H1 (cell line): ENCODE data around the gene ARL6IP5. TPM values are rescaled to one million over a fixed set of nuclear protein-coding genes. Genes with fewer than 3 reads are reported as not detected.

ENCODE experiments used
- BACH1 ChIP-seq: IDR thresholded peaks from 2 replicates; pipeline ENCODE4 v1.6.1; 2012; ENCODE audit warnings: low read length, improper control_type of control experiment
- BCL11A ChIP-seq, 2 experiments: IDR thresholded peaks; one replicate each; pipeline ENCODE4 v1.6.1; 2011; ENCODE audit warnings: low read depth in 2 of 2, low read length in 2 of 2, mild to moderate bottlenecking in 2 of 2
- RAD21 ChIP-seq, 2 experiments: IDR thresholded peaks in 1 of 2; conservative IDR thresholded peaks in 1 of 2; 2 replicates each; pipeline ENCODE4 v1.6.1; 2011; ENCODE audit warnings: low read depth in 2 of 2, low read length in 2 of 2, improper control_type of control experiment in 1 of 2, inconsistent platforms in 1 of 2, mild to moderate bottlenecking in 1 of 2, moderate library complexity in 1 of 2
- RBBP5 ChIP-seq: IDR thresholded peaks from 2 replicates; pipeline ENCODE4 v1.7.1; 2012; ENCODE audit warnings: low read depth, mild to moderate bottlenecking, inconsistent platforms, low read length, moderate library complexity, borderline replicate concordance
- TAF7 ChIP-seq: optimal IDR thresholded peaks from 2 replicates; pipeline ENCODE3; 2011; ENCODE audit warnings: low read depth, mild to moderate bottlenecking, inconsistent platforms, low read length, moderate library complexity, borderline replicate concordance
- polyA plus RNA-seq, 7 experiments: library from polyadenylated mRNA; depleted of rRNA in 3 of 7; stranded (reverse) in 5 of 7; unstranded in 2 of 7; fragments of >200 nt in 5 of 7; fragments of 200-250 nt in 2 of 7; gene quantifications; 1 replicate in 5 of 7; 2 replicates in 1 of 7; 4 replicates in 1 of 7; pipeline versions ENCODE4 v1.2.1 to v1.2.3, GENCODE V29; 2011 to 2013; ENCODE audit warnings: missing spikeins in 2 of 7, mixed read lengths in 2 of 7
- total RNA-seq: library from RNA; stranded (reverse); fragmentation: NEBNext Ultra II Directional; extraction: Animal tissue kit (Norgen Biotek cat#: 25700); gene quantifications from 2 replicates; pipeline ENCODE4 v1.2.1, GENCODE V29; 2021

The ARL6IP5 gene
- total and polyA plus RNA-seq, 2 of the 8 experiments (the other 6 are each of a cell fraction or from before 2014, with no cell fraction given): 24.9 to 30.1 TPM

DNA sequence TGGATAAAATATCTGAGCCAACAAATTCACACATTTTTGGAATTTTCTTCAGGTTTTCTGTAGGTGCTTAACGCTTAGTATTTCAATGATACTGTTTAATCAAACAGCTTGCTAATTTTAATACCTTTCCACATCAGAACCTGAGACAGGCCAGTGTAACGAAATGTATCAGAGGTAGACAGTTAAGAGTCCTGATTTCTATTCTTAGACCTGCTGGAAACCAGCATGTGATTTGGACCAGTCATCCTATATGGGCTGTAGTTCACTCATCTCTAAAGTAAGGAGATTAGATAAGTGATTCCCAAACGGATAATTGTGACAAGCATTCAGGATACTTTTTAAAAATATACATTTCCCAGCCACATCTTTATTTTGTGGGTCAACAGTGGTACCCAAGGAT is 18.4 kb downstream of the ARL6IP5 start (continued):
- no peak for TF ChIP-seq RAD21 (IDR thresholded peaks at IDR 0.05 in 1 of 2, conservative IDR thresholded peaks at IDR 0.05 in 1 of 2; ENCODE audit: low read depth in 2 of 2, low read length in 2 of 2)
- TF ChIP-seq TAF7: no peak
- no peak for TF ChIP-seq BACH1
- TF ChIP-seq BCL11A (IDR thresholded peaks at IDR 0.05; ENCODE audit: low read depth in 2 of 2, low read length in 2 of 2): no peak
- no peak for TF ChIP-seq RBBP5
